Suppressor macrophage treated with lipopolysaccharide for 1 hour (primary cell): ENCODE measurements around the gene TXNDC2.
"Not testable (repeated sequence)": the region's sequence is repeated elsewhere in the genome, so short reads cannot be mapped to it uniquely, and the experiment has no call there.

Experiments used
- DNase-seq, 3 donors: peaks; one replicate each; pipeline ENCODE4 v3.0.0-alpha.2; 2020 to 2022

The TXNDC2 gene

GRCh38 chr18:9887992-9888391 lies 2.2 kb downstream of the TXNDC2 start:
- no peak for DNase-seq

GRCh38 chr18:9890196-9890595 lies 4.4 kb downstream of the TXNDC2 start:
- DNase-seq: no peak

- DNase-seq: no peak
These were observed 5.2 kb downstream of the TXNDC2 start for GRCh38 chr18:9890957-9891356.

GRCh38 chr18:9891515-9891914 lies 5.7 kb downstream of the TXNDC2 start:
- DNase-seq: not testable (repeated sequence)

- DNase-seq: no peak
These were observed 8.8 kb downstream of the TXNDC2 start for GRCh38 chr18:9894454-9895068.

- no peak for DNase-seq
These were observed 11.4 kb downstream of the TXNDC2 start for GRCh38 chr18:9897129-9897528.

GRCh38 chr18:9897787-9898291 lies 12.1 kb downstream of the TXNDC2 start:
- not testable (repeated sequence) for DNase-seq

GRCh38 chr18:9898792-9899549 lies 13.2 kb downstream of the TXNDC2 start:
- peak; percentile 42 to 54 (median 49) for DNase-seq

GRCh38 chr18:9899550-9899930 lies 13.8 kb downstream of the TXNDC2 start:
- not testable (repeated sequence) for DNase-seq

- no peak for DNase-seq
These were observed 14.9 kb downstream of the TXNDC2 start for GRCh38 chr18:9900699-9901098.

GRCh38 chr18:9901377-9901776 lies 15.6 kb downstream of the TXNDC2 start:
- DNase-seq: no peak

- DNase-seq: not testable (repeated sequence)
These were observed 16.5 kb downstream of the TXNDC2 start for GRCh38 chr18:9902264-9902663.

GRCh38 chr18:9902832-9903231 lies 17.1 kb downstream of the TXNDC2 start:
- no peak for DNase-seq

- DNase-seq: peak in 1 of 3 donors; percentile 39
These were observed 19.7 kb downstream of the TXNDC2 start for GRCh38 chr18:9905401-9905922.

GRCh38 chr18:9906481-9906880 lies 20.7 kb downstream of the TXNDC2 start:
- no peak for DNase-seq

- no peak for DNase-seq
These were observed 22.1 kb downstream of the TXNDC2 start for GRCh38 chr18:9907867-9908266.

GRCh38 chr18:9910071-9910470 lies 24.3 kb downstream of the TXNDC2 start:
- no peak for DNase-seq

- DNase-seq: peak; percentile 69 to 92 (median 86)
These were observed 24.9 kb downstream of the TXNDC2 start for GRCh38 chr18:9910661-9911060.

GRCh38 chr18:9911226-9911625 lies 25.5 kb downstream of the TXNDC2 start:
- DNase-seq: peak; percentile 42 to 81 (median 53)

GRCh38 chr18:9912285-9912684 lies 26.5 kb downstream of the TXNDC2 start:
- DNase-seq: not testable (repeated sequence)

GRCh38 chr18:9913151-9913525 lies 27.4 kb downstream of the TXNDC2 start:
- no peak for DNase-seq

GRCh38 chr18:9913526-9914333 lies 28.0 kb downstream of the TXNDC2 start, which contains the start of gene VAPA:
VAPA (plus strand) TSS chr18:9914016; CDS start chr18:9914257, 241 bp downstream.
- peak; percentile 99 to 100 (median 99) for DNase-seq

- no peak for DNase-seq
These were observed 28.5 kb downstream of the TXNDC2 start for GRCh38 chr18:9914334-9914583.
